GM21447 (cell line): ENCODE data around the gene DOK7.

Experiments
- ATAC-seq: cut with Tn5 transposase; IDR thresholded peaks from one replicate; pipeline ENCODE4 v1.9.1; 2021; ENCODE audit not compliant: unreplicated experiment

DOK7 gene

GRCh38 chr4:3427134-3427476 is 36.0 kb upstream of the DOK7 start:
- ATAC-seq, result no peak

GRCh38 chr4:3427706-3428446 is 35.2 kb upstream of the DOK7 start:
- ATAC-seq, result no peak

GRCh38 chr4:3429651-3430050 is 33.5 kb upstream of the DOK7 start:
- no peak for ATAC-seq

- no peak for ATAC-seq
Observed at GRCh38 chr4:3430524-3430923, 32.6 kb upstream of the DOK7 start.

- no peak for ATAC-seq
Observed at GRCh38 chr4:3431446-3431993, 31.6 kb upstream of the DOK7 start.

GRCh38 chr4:3432381-3432790 is 30.7 kb upstream of the DOK7 start:
- no peak for ATAC-seq

- ATAC-seq, result no peak
Observed at GRCh38 chr4:3433138-3433869, 29.8 kb upstream of the DOK7 start.

GRCh38 chr4:3434881-3435685 is 28.0 kb upstream of the DOK7 start:
- no peak for ATAC-seq

GRCh38 chr4:3435686-3435956 is 27.5 kb upstream of the DOK7 start:
- no peak for ATAC-seq

- ATAC-seq, result no peak
Observed at GRCh38 chr4:3436048-3436797, 26.9 kb upstream of the DOK7 start.

GRCh38 chr4:3436798-3437581 is 26.1 kb upstream of the DOK7 start:
- ATAC-seq, result no peak

- ATAC-seq, result no peak
Observed at GRCh38 chr4:3437582-3437936, 25.5 kb upstream of the DOK7 start.

GRCh38 chr4:3437998-3438846 is 24.9 kb upstream of the DOK7 start:
- no peak for ATAC-seq

GRCh38 chr4:3438847-3439180 is 24.3 kb upstream of the DOK7 start:
- no peak for ATAC-seq

- ATAC-seq, result no peak
Observed at GRCh38 chr4:3439391-3439790, 23.7 kb upstream of the DOK7 start.

GRCh38 chr4:3440011-3440410 is 23.1 kb upstream of the DOK7 start:
- ATAC-seq, result no peak

- ATAC-seq, result no peak
Observed at GRCh38 chr4:3440979-3441500, 22.1 kb upstream of the DOK7 start.

GRCh38 chr4:3441501-3442459 is 21.3 kb upstream of the DOK7 start, which contains the start of gene HGFAC:
HGFAC (plus strand) TSS chr4:3441968; CDS start chr4:3442002, 34 bp downstream.
- no peak for ATAC-seq
